DND-41 (cell line): ENCODE measurements around the gene HMCN1.

Experiments used
- EZH2 ChIP-seq: IDR thresholded peaks from 3 replicates; pipeline ENCODE4 v1.6.1; 2012; ENCODE audit warnings: borderline replicate concordance, low read depth, mild to moderate bottlenecking, moderate library complexity, low read length, inconsistent platforms; ENCODE audit not compliant: severe bottlenecking
- TF ChIP-seq, protein P1 (sequence below): IDR thresholded peaks from 2 replicates; pipeline ENCODE4 v1.5.1; 2012; ENCODE audit warnings: borderline replicate concordance, low read length, moderate library complexity, mild to moderate bottlenecking; ENCODE audit not compliant: poor library complexity, severe bottlenecking; ENCODE audit errors: extremely low read depth

DNA sequence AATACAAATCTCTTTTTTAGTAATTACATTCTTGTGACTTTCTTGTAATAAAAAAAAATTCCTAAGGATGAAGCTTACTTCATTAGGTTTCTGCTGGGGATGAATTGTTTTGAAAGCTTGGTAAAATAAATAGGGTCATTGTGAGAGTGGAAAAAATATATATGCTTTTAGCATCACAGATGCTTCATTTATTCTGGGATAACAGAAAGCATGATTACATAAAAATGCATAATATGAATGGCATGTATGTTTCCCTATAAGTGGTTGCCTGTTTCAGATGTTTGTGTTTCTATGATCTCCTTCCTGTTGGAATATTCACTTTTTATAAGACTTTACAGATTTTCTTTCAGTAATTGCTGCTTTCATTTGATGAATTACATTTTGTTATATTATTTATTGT lies 42.3 kb downstream of the HMCN1 start:
- TF ChIP-seq, protein P1, sequence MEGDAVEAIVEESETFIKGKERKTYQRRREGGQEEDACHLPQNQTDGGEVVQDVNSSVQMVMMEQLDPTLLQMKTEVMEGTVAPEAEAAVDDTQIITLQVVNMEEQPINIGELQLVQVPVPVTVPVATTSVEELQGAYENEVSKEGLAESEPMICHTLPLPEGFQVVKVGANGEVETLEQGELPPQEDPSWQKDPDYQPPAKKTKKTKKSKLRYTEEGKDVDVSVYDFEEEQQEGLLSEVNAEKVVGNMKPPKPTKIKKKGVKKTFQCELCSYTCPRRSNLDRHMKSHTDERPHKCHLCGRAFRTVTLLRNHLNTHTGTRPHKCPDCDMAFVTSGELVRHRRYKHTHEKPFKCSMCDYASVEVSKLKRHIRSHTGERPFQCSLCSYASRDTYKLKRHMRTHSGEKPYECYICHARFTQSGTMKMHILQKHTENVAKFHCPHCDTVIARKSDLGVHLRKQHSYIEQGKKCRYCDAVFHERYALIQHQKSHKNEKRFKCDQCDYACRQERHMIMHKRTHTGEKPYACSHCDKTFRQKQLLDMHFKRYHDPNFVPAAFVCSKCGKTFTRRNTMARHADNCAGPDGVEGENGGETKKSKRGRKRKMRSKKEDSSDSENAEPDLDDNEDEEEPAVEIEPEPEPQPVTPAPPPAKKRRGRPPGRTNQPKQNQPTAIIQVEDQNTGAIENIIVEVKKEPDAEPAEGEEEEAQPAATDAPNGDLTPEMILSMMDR = no peak
- TF ChIP-seq EZH2 = no peak
